Tibial artery (tissue), 4 donors: Measurements from ENCODE around the gene TM4SF18.

Experiments used
- DNase-seq, 2 donors: peaks; one replicate each; pipeline ENCODE4 v3.0.0-alpha.2; 2019
- H3K27ac ChIP-seq, 2 donors: fragments of 200-600 bp; sonication (generic) in 1 of 2; 1 replicate in 1 of 2; 2 replicates in 1 of 2; pipeline ENCODE4 v1.5.1; 2018 to 2019; ENCODE audit warnings: mild to moderate bottlenecking in 1 of 2
- H3K27me3 ChIP-seq, 2 donors: fragments of 200-600 bp; sonication (generic) in 1 of 2; one replicate each; pipeline versions ENCODE4 v1.5.1 to v1.6.0; 2016 to 2019
- H3K36me3 ChIP-seq, 3 donors: fragments of 200-600 bp; sonication (generic) in 2 of 3; one replicate each; pipeline ENCODE4 v1.5.1; 2016 to 2019; ENCODE audit warnings: mild to moderate bottlenecking in 2 of 3
- H3K4me1 ChIP-seq, 4 donors: fragments of 200-600 bp; sonication (generic) in 2 of 4; 1 replicate in 3 of 4; 2 replicates in 1 of 4; pipeline ENCODE4 v1.5.1; 2016 to 2019
- H3K4me3 ChIP-seq, 2 donors: fragments of 200-600 bp; sonication (generic) in 1 of 2; 1 replicate in 1 of 2; 2 replicates in 1 of 2; pipeline ENCODE4 v1.5.1; 2018 to 2019; ENCODE audit warnings: mild to moderate bottlenecking in 2 of 2
- H3K9me3 ChIP-seq, 3 donors: fragments of 200-600 bp; sonication (generic) in 1 of 3; one replicate each; pipeline ENCODE4 v1.5.1; 2016 to 2019
- intact Hi-C: fragments of 100-400 bp; cut with DNase I; formaldehyde crosslinking; loops from one replicate; pipeline ENCODE4 v1.15.0; 2023; ENCODE audit warnings: low total_unique reads
- TF ChIP-seq, protein P1 (sequence below), 2 experiments: fragments of 200-600 bp in 1 of 2; fragments of 450-650 bp in 1 of 2; IDR thresholded peaks; one replicate each; pipeline ENCODE4 v1.5.1; 2017 to 2019; ENCODE audit warnings: antibody characterized with exemption in 2 of 2, mild to moderate bottlenecking in 1 of 2, moderate library complexity in 1 of 2

TM4SF18 gene

DNA sequence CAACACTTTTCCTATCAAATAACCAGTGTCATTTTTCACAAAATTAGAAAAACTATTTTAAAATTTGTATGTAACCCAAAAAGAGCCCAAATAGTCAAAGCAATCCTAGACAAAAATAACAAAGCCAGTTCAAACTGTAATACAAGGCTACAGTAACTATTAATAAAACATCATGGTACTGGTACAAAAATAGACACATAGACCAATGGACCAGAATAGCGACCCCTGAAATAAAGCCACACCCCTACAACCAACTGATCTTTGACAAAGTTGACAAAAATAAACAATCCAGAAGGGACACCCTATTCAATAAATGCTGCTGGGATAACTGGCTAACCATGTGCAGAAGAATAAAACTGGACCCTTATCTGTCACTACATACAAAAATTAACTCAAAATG lies 19.9 kb downstream of the TM4SF18 start:
- intact Hi-C loops = no loop called here
- no peak for DNase-seq
- Histone ChIP-seq H3K4me3 (no peak overlapping the region), H3K4me1 (peaks cover 0 to 39% (median 1%) of the 10 kb centered on the region in 4 donors), H3K27ac (no peak overlapping the region), H3K9me3 (no peaks in the 10 kb centered on the region), H3K36me3 (no peaks in the 10 kb centered on the region), H3K27me3 (no peaks in the 10 kb centered on the region)
- TF ChIP-seq, protein P1, sequence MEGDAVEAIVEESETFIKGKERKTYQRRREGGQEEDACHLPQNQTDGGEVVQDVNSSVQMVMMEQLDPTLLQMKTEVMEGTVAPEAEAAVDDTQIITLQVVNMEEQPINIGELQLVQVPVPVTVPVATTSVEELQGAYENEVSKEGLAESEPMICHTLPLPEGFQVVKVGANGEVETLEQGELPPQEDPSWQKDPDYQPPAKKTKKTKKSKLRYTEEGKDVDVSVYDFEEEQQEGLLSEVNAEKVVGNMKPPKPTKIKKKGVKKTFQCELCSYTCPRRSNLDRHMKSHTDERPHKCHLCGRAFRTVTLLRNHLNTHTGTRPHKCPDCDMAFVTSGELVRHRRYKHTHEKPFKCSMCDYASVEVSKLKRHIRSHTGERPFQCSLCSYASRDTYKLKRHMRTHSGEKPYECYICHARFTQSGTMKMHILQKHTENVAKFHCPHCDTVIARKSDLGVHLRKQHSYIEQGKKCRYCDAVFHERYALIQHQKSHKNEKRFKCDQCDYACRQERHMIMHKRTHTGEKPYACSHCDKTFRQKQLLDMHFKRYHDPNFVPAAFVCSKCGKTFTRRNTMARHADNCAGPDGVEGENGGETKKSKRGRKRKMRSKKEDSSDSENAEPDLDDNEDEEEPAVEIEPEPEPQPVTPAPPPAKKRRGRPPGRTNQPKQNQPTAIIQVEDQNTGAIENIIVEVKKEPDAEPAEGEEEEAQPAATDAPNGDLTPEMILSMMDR (IDR thresholded peaks at IDR 0.05) = no peak

- DNase-seq = no peak
- Histone ChIP-seq H3K9me3 (no peaks in the 10 kb centered on the region), H3K4me3 (no peak overlapping the region), H3K4me1 (peaks cover 0 to 39% (median 1%) of the 10 kb centered on the region in 4 donors), H3K27ac (no peak overlapping the region), H3K36me3 (no peaks in the 10 kb centered on the region), H3K27me3 (no peaks in the 10 kb centered on the region)
- intact Hi-C loops = no loop called here
- TF ChIP-seq, protein P1 (IDR thresholded peaks at IDR 0.05) = no peak
Observed at GRCh38 chr3:149310796-149311534, 22.5 kb downstream of the TM4SF18 start.

DNA sequence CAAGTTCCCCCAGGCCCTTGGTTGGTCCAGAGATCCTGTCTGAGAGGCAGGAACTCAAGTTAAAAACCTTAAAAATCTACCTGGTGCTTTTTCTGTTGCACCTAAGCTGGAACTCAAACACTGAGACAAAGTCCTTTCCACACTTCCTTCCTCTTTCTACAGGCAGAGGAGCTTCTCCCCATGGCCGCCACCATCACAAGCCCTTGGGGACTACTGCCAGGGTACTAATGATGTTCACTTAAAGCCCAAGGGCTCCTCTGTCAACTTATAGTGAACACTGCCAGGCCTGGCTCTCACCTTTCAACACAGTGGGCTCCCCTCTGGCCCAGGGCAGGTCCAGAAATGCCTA lies 26.0 kb downstream of the TM4SF18 start:
- Histone ChIP-seq H3K27ac (no peak overlapping the region), H3K36me3 (no peaks in the 10 kb centered on the region), H3K27me3 (no peaks in the 10 kb centered on the region), H3K9me3 (no peaks in the 10 kb centered on the region), H3K4me3 (no peak overlapping the region), H3K4me1 (peaks cover 0 to 12% (median 1%) of the 10 kb centered on the region in 4 donors)
- TF ChIP-seq, protein P1 (IDR thresholded peaks at IDR 0.05) = no peak
- intact Hi-C loops = no loop called here
- no peak for DNase-seq

- H3K4me3 ChIP-seq = no peak overlapping the region
- intact Hi-C loops = no loop called here
- no peak for DNase-seq
Observed at GRCh38 chr3:149306751-149307434, 26.5 kb downstream of the TM4SF18 start.

DNA sequence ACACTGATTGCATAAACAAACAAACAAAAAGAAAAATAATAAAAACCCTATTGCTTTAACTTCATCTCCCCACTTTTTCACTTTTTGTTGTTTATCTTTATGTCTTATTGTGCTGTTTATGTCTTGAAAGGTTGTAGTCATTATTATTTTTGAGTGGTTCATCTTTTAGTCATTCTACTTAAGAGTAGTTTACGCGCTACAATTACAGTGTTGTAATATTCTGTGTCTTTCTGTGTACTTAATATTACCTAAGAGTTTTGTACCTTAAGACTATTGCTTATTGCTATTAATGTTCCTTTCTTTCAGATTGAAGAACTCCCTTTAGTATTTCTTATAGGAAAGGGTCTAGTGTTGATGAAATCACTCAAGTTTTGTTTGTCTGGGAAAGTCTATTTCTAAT lies 28.1 kb downstream of the TM4SF18 start:
- Histone ChIP-seq H3K9me3 (no peaks in the 10 kb centered on the region), H3K36me3 (no peaks in the 10 kb centered on the region), H3K4me1 (peaks cover 0 to 8% (median 5%) of the 10 kb centered on the region in 4 donors), H3K27ac (no peak overlapping the region), H3K4me3 (no peak overlapping the region), H3K27me3 (no peaks in the 10 kb centered on the region)
- DNase-seq = no peak
- intact Hi-C loops = no loop called here
- TF ChIP-seq, protein P1 (IDR thresholded peaks at IDR 0.05) = no peak

More at GRCh38 chr3:149306751-149307434, 26.5 kb downstream of the TM4SF18 start:
- Histone ChIP-seq H3K36me3 (no peaks in the 10 kb centered on the region), H3K4me1 (peaks cover 0 to 12% (median 1%) of the 10 kb centered on the region in 4 donors), H3K27ac (no peak overlapping the region), H3K27me3 (no peaks in the 10 kb centered on the region), H3K9me3 (no peaks in the 10 kb centered on the region)
- TF ChIP-seq, protein P1 (IDR thresholded peaks at IDR 0.05) = no peak
